Astrocyte of the spinal cord (primary cell): ENCODE data around the gene KAT6B.

Experiments used
- DNase-seq: peaks from one replicate; pipeline ENCODE4 v3.0.0; 2011; ENCODE audit warnings: low read depth, low spot score
- H3K4me3 ChIP-seq: 2 replicates; pipeline ENCODE4 v1.5.1; 2011; ENCODE audit warnings: low read depth, mild to moderate bottlenecking, low read length, moderate library complexity
- in situ Hi-C: cut with HindIII; loops from 2 replicates; pipeline ENCODE4 v1.10.0; 2017; ENCODE audit warnings: low sequenced_read_pairs
- TF ChIP-seq, protein P1 (sequence below): IDR thresholded peaks from 2 replicates; pipeline ENCODE4 v1.5.1; 2012; ENCODE audit warnings: low read depth, mild to moderate bottlenecking, low read length, inconsistent platforms

The KAT6B gene

DNA sequence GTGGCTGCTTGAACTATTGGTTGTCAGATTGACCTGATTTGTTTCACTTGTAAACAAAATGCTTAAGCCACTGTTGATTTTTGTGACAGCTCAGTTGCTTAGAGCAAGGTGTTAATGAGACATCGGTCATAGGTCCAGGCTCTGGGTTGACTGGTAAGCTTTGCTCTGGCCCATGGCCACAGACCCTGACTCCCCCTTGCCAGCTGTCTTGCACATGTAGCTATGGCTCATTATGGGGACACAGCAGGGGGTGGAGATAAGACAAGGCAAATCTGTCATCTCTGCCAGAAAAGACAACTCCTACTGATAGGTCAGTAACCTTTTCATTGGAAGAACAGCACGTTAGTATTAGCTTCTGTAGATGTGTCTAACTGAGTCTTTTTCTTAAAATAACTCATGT is 95.3 kb downstream of the KAT6B start:
- TF ChIP-seq, protein P1, sequence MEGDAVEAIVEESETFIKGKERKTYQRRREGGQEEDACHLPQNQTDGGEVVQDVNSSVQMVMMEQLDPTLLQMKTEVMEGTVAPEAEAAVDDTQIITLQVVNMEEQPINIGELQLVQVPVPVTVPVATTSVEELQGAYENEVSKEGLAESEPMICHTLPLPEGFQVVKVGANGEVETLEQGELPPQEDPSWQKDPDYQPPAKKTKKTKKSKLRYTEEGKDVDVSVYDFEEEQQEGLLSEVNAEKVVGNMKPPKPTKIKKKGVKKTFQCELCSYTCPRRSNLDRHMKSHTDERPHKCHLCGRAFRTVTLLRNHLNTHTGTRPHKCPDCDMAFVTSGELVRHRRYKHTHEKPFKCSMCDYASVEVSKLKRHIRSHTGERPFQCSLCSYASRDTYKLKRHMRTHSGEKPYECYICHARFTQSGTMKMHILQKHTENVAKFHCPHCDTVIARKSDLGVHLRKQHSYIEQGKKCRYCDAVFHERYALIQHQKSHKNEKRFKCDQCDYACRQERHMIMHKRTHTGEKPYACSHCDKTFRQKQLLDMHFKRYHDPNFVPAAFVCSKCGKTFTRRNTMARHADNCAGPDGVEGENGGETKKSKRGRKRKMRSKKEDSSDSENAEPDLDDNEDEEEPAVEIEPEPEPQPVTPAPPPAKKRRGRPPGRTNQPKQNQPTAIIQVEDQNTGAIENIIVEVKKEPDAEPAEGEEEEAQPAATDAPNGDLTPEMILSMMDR, result no peak
- no peak overlapping the region for H3K4me3 ChIP-seq
- DNase-seq, result peak; percentile 69

DNA sequence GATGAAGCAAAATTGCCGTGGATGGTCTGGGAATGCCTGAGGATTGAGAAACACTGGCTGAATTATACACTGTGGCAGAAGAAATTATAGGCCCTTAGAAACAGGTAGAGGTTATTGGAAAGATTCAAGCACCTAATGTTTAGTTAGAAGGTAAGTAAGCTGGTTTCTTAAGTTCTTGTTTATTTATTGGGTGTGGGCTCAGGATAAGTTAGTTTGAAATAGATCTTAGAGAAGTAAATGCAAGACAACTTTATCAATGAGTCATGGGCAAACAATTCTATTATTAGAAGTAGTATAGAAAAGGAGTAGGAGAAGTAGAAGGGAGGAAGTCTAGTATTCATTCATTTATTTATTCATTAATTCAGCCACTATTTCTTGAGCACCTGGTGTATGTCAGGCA is 96.5 kb downstream of the KAT6B start:
- no peak overlapping the region for H3K4me3 ChIP-seq
- in situ Hi-C loops, result no loop called here
- TF ChIP-seq, protein P1, result no peak
- DNase-seq, result peak; percentile 24

More for the DNA sequence above, 95.3 kb downstream of the KAT6B start:
- in situ Hi-C loops, result no loop called here

DNA sequence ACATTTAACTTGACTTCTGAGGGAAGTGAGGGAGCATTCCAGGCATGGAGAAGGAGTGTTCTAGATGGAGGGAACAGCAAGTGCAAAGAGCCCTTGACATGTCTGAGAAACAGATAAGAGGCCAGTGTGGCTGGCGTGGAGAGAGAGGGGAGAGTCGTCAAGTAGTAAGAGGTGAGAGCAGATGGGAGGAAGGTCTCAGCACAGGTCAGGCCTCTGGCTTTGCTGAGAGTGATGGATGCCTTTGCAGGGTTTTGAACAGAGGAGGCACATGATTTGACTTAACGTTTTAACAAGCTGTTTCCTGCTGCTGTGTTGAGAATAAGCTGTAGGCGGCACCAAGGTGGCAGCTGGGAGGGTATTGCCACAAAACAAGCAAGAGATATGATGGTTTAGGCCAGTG is 97.2 kb downstream of the KAT6B start:
- TF ChIP-seq, protein P1, result no peak
- no peak overlapping the region for H3K4me3 ChIP-seq
- in situ Hi-C loops, result no loop called here
- DNase-seq, result no peak

DNA sequence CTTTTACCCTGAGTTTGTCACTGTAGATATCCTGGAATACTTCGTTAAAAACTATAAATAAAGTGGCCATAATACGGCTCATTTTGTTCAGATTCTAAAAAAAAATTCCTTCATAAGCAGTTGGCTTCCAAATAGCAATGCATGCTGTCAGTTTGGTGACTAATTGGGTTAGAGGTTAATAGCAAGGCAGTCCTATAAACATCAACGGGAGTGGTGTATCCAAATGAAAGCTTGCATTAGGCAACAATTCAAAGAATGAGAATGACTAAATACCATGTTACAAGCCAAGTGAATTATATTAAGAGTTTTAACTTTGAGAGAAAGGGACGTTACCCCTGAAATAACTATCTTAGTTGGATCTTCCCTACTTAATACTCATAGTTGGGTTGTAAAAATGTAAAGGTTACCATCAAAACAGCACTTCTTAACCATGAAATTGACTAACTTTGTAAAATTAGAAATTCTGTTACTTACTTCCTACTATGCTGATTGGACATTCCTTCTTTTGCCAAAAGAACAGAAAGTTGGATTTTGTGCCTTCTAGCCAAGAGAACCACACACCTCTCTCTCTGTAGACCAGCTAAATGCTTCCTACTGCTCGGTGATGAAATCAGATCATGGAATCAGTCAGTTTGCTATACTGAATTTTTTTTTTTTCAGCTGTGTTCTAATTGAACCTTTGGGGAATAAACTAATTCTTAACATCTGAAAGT is 98.0 kb downstream of the KAT6B start:
- no peak overlapping the region for H3K4me3 ChIP-seq
- TF ChIP-seq, protein P1, result no peak
- DNase-seq, result peak; percentile 89
- in situ Hi-C loops, result no loop called here

DNA sequence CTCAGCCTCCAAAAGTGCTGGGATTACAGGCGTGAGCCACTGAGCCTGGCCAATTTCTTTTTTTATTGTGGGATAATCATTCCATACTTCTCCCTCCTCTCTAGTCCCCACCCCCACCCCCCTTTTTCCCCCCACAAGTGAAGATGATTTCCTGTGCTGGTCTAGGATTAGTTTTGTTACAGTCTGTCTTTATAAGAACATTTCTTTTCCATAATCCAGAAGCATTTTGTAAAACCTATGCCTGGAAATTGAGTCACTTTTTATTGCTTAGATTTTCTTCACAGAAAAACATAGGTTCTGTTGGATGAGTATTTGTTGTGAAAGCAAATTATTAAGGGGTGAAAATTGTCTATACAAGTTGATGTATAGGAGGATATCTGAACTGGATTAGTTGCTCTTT is 98.9 kb downstream of the KAT6B start:
- no peak overlapping the region for H3K4me3 ChIP-seq
- DNase-seq, result no peak
- in situ Hi-C loops, result no loop called here
- TF ChIP-seq, protein P1, result no peak

DNA sequence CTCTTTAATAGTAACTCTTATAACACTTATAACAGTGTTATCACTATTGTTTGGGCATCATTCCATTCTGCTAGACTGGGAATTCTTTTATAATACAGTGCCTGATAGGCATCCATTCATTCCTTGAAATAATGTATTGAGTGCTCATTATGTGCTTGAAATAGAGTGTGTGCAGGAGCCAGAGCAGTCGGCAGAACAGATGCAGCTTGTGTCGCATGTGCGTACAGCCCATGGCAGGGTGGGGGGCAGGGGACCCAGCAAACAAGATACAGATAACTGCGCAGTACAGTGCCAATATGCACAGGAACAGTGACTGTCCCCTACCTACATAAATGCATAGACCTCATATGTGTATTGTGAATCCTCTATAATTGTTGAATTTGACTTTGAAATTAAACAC is 99.3 kb downstream of the KAT6B start:
- TF ChIP-seq, protein P1, result no peak
- in situ Hi-C loops, result no loop called here
- H3K4me3 ChIP-seq, result no peak overlapping the region
- DNase-seq, result no peak
